Inflammatory macrophage treated with lipopolysaccharide for 1 hour (primary cell): ENCODE results near the gene NOP16.

Experiments
- DNase-seq, 2 donors: peaks; one replicate each; pipeline ENCODE4 v3.0.0-alpha.2; 2020 to 2022

The NOP16 gene

DNA sequence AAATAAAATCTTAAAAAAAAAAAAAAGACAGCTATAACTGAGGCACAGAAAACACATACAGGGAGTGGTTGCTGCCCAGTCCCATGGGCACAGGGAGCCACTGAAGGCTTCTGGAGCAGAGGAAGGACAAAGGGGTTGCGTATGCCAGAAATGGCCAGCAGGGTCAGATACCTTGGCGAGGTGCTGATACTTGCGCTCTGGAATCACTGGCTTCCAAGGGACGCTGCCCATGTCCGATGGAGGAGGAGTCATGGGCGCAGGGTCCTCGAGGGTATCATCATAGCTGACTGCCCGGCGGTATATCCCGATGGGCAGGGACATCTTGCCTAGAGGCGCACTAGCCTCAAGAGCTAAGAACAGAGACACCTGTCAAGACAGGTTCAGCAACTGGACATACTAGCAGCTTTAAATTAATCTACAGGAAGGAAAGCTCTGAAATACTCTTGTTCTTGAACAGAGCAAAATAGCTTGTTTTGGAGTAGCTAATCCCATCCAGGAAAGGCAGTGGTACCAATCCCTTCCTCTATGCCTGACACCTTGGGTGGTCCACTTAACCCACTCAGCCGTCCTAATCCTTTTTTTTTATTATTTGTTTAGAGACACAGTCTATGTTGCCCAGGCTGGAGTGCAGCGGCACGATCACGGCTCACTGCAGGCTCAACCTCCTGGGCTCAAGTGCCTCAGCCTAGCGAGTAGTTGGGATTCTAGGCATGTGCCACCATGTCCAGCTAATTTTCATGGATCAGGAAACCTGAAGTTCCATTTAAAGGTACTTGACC, 32.8 kb downstream of the NOP16 start:
- no peak for DNase-seq

DNA sequence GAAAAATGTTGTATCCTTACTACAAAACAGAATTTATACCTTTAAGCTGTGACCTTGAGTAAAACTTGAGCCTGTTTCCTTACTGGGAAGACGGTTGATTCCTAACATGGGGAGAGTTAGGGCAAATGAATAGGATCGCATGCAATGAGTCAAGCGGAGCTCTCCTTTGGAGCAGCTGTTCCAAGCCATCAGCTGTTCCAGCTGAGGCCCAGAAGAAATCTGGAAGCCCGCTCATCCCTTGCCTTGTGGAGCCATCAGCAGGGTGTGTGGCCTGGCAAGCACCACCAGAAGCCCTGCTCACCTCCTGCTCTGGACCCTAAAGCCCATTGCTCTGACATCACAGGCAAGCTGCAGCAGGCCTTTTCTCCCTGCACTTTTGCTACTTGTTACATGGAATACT, 34.9 kb downstream of the NOP16 start:
- DNase-seq: no peak

DNA sequence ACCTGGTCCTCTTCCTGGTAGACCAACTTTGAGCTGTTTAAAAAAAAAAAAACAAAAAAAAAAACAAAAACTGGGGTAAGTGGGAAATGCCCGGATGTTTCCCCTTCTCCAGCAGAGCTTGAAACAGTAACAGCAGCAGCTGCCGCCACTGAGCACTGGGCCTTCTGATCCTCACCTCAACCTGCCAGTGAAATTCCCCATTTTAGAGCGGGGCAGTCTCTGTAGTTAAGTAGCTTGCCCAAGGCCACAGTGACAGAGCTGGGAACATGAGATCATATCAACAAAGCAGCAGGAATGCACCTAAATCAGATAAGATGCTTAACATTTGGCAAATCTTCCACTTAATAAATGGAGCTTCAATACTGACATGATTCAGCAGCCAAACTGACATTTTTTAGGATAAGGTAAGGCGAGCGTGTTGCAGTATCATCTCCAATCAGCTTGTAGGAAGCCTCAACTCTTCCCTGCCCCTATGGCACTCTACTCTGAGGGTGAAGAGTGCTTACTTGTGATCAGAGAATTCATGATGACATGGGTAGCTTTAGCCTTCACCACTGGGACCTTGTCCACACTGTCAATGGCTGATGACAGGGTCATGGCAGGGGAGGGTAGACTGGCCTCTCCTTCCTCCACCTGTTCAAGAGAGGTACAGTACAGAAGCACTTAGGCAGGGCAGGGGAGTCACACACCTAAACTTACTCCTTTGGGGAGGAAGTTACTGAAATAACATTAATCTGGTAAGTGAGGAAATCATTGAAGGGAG, 36.1 kb downstream of the NOP16 start:
- no peak for DNase-seq

DNA sequence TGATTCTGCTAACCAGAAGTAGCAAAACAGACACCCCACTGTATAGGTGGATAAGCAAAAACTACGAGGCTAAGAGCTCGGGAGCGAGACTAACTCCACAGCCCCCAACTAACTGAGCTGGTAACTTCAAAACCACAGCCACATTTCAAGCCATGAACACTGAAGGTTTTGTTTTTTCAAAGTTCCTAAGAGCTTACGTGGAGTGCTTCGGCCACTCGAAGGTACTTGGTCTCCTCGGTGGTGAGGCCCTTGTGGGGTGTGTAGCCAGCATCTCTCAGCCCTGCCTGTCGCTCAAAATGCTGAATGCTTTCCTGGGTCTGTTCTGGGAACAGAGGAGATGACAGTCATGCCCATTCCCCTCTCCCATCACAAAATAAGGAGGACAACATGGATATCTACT, 38.0 kb downstream of the NOP16 start:
- DNase-seq: no peak

DNA sequence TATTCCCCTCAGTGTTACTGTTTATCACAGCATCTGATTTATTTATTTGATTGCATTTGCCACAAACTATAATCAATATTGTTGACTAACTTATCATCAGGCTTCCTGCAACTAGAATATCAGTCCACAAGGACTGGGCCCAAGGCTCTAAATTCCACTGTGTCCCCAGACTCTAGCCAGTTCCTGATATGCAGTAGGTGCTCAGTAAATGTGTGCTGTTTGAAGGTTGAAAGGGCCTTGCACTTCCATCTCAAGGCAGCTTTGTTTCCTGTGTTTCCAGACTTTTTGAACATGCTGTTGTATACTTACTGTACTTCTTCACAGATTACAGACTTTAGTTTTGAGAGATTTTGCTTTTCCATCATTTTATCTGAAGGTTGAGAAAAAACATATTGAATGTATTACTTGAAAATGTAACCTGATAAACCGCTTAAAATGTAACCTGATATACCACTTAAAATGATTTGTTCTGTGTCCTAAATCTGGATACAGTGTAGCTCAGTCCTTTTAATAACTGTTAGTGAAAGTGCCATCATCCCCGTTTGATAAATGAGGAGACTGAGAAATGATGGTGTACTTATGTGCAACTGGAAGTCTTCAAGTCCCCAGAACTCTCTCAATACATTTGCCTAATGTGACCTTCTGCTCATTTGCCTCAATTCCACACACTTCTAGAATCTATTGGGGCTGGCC, 45.5 kb downstream of the NOP16 start:
- DNase-seq: no peak

DNA sequence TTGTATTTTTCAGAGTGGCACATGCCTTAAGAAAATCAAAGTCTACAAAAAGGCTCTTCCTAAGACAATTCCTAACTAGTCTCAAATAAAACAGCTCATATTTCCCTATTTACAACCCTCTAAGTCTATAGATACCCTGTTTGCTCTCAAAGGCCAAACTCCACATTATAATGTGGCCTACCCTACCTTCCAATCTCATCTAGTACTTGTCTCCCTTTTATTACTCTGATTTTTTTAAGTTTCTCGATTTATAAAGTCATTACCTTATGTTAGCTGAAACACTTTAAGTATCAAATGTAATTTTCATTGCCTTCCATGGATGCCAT, 46.3 kb downstream of the NOP16 start:
- DNase-seq: no peak

DNA sequence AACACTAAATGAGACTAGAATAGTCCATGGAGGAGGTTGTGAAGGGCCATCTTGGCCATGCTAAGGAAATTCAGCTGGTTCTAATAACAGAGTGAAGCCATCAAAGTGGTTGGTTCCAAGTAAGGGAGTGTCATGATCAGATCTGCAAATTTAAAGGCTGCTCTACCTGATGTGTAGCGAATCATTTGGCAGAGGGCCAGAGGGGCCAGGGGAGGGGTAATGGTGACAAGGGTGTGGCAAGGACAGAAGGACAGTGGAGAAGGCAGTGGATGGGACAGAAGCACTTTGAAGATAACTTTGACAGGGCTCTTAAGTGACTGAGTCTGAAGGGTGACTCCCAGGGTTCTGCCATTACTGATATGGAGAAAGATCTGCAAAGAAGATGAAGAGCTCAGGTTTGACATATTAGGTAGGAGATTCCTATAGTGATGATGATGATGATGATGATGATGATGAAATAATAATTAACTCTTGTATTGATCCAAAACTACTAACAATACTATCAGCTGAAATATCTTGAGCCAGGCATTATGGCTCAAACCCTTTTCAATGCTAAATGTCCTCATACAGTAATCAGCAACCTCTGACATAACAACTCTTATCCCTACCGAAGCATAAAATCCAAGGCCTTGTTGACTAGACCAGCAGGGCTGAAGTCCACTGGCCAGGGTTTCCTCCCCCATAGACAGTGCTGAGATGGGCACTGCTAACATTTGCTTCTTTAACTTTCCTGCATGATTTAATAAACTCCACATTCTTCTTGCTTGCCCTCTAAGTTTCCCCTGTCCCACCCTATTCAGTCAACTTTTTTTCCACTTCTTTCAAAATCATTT, 46.9 kb downstream of the NOP16 start:
- no peak for DNase-seq

DNA sequence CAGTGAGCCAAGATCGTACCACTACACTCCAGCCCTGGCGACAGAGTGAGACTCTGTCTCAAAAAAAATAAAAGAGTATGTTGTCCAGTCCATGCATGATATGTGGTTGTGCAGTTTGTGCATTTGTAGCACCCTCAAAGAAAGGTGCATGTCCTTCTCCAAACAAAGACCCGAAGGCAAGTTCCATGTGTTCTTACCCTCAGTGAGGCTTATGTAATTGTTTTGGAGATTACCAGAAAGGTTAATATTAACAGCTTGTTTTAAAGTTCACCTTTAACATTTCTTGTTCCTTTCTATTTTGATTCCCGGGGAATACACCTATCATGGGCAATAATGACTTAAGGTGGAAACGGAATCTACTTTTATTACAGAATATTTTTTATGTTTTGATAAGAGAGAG, 49.1 kb downstream of the NOP16 start:
- DNase-seq: no peak

DNA sequence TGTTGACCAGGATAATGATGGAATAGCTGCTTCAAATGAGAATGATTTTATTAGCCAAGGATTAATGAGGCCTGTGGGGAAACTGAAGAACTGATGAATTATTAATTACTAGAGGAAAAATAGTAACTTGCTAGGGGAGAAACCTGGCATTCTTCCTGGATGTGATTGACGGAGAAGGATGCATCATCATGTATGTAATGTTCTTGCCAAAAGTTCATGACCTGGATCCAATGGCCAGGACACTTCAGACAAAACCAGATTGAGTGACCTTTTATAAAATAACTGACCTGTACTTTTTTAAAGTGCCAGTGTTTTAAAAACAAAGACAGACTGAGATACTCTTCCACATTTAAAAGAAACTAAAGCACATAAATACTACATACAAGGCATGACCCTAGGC, 50.5 kb downstream of the NOP16 start:
- DNase-seq: no peak

DNA sequence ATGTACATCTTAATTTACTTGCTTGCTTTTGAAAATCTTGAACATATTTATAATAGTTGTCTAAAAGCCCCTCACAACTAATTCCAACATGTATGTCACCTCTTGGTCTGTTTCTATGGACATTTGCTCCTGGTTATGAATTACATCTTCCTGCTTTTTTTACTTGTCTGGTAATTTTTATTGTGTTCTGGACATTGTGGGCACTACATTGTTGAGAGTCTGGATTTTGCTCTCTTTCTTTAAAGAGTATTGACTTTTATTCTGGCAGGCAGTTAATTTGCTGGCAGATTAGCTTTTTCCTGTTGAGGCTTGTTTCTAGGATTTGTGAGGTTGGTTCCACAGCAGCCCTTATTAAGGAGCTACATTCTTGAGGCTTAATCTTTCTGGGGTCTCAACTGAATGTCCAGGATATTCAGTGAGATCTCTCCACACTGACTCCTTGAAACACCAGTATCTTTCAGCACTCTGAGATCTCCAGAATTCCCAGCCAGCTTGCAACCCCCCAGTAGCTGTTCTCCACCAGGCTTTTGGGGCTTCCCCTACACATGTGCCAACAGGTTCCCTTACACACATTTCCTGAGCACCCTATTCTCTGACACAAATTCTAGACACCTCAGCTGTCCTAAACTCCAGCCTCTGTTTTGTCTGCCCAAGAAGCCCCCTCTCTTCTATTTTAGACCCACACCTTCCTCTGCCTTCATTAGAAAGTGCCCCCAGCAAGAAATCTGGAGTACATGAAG, 54.2 kb downstream of the NOP16 start:
- no peak for DNase-seq
